HepG2 (cell line): ENCODE measurements around the gene HYLS1. TPM values are rescaled to one million over a fixed set of nuclear protein-coding genes. Genes with fewer than 3 reads are reported as not detected.

Experiments used
- ARID5B ChIP-seq: IDR thresholded peaks from 2 replicates; pipeline ENCODE4 v1.4.0; 2020; ENCODE audit warnings: mild to moderate bottlenecking, missing genetic modification reagents
- CTCF ChIP-seq: sonication (generic); formaldehyde crosslinking; IDR thresholded peaks from 2 replicates; pipeline ENCODE4 v1.5.0; 2020; ENCODE audit warnings: mild to moderate bottlenecking, missing genetic modification reagents, moderate library complexity
- E2F5 ChIP-seq: sonication (generic); formaldehyde crosslinking; conservative IDR thresholded peaks from 2 replicates; pipeline ENCODE4 v1.4.0; 2020; ENCODE audit warnings: missing genetic modification reagents
- GABPB1 ChIP-seq: IDR thresholded peaks from 2 replicates; pipeline ENCODE4 v1.6.1; 2016; ENCODE audit warnings: mild to moderate bottlenecking, missing genetic modification reagents, moderate library complexity, missing compliant biosample characterization
- KDM5B ChIP-seq: sonication (generic); formaldehyde crosslinking; IDR thresholded peaks from 2 replicates; pipeline ENCODE4 v1.4.0; 2020; ENCODE audit warnings: missing genetic modification reagents, mild to moderate bottlenecking, borderline replicate concordance
- LCORL ChIP-seq, 2 experiments: fragments of 450-650 bp in 1 of 2; sonication (generic) in 1 of 2; formaldehyde crosslinking in 1 of 2; IDR thresholded peaks; 2 replicates each; pipeline versions ENCODE4 v1.5.0 to v1.6.1; 2017 to 2020; ENCODE audit warnings: antibody characterized with exemption in 1 of 2, missing genetic modification reagents in 1 of 2
- MYC ChIP-seq: sonication (generic); formaldehyde crosslinking; IDR thresholded peaks from 2 replicates; pipeline ENCODE4 v1.9.0; 2021; ENCODE audit warnings: missing genetic modification reagents, borderline replicate concordance
- RAD21 ChIP-seq: fragments of 450-650 bp; formaldehyde crosslinking; IDR thresholded peaks from 2 replicates; pipeline ENCODE4 v1.5.0; 2020; ENCODE audit warnings: mild to moderate bottlenecking
- RARG ChIP-seq: sonication (generic); formaldehyde crosslinking; IDR thresholded peaks from 2 replicates; pipeline ENCODE4 v1.4.0; 2020; ENCODE audit warnings: low read depth, mild to moderate bottlenecking, missing genetic modification reagents
- SALL1 ChIP-seq: sonication (generic); formaldehyde crosslinking; IDR thresholded peaks from 2 replicates; pipeline ENCODE4 v1.8.0; 2022; ENCODE audit warnings: mild to moderate bottlenecking, missing genetic modification reagents
- SOX13 ChIP-seq, 3 experiments: fragments of 450-650 bp in 1 of 3; sonication (generic) in 1 of 3; formaldehyde crosslinking in 1 of 3; IDR thresholded peaks in 2 of 3; conservative IDR thresholded peaks in 1 of 3; 2 replicates each; pipeline versions ENCODE4 v1.5.0 to v1.6.1; 2016 to 2020; ENCODE audit warnings: antibody characterized with exemption in 1 of 3, mild to moderate bottlenecking in 1 of 3, missing compliant biosample characterization in 1 of 3, missing genetic modification reagents in 1 of 3, moderate library complexity in 1 of 3
- XRCC5 ChIP-seq: fragments of 200-400 bp; formaldehyde crosslinking; optimal IDR thresholded peaks from 2 replicates; pipeline ENCODE3; 2017; ENCODE audit warnings: mild to moderate bottlenecking, low read length
- ZBTB38 ChIP-seq: sonication (generic); formaldehyde crosslinking; IDR thresholded peaks from 2 replicates; pipeline ENCODE4 v1.5.1; 2020; ENCODE audit warnings: mild to moderate bottlenecking, missing genetic modification reagents
- ZNF256 ChIP-seq: sonication (generic); formaldehyde crosslinking; conservative IDR thresholded peaks from 2 replicates; pipeline ENCODE4 v1.4.0; 2020; ENCODE audit warnings: missing genetic modification reagents
- ZNF503 ChIP-seq: sonication (generic); formaldehyde crosslinking; IDR thresholded peaks from 2 replicates; pipeline ENCODE4 v1.4.0; 2020; ENCODE audit warnings: missing genetic modification reagents
- ZNF784 ChIP-seq: sonication (generic); formaldehyde crosslinking; IDR thresholded peaks from 2 replicates; pipeline ENCODE4 v1.5.1; 2020; ENCODE audit warnings: missing genetic modification reagents, mild to moderate bottlenecking, borderline replicate concordance
- polyA plus RNA-seq, 8 experiments: library from polyadenylated mRNA; depleted of rRNA in 3 of 8; stranded (reverse) in 7 of 8; unstranded in 1 of 8; fragments of >200 nt; fragmentation: Illumina TruSeq in 4 of 8; extraction: Trizol in 4 of 8; gene quantifications; 2 replicates each; pipeline versions ENCODE4 v1.2.1 to v1.2.3, GENCODE V29; 2011 to 2016; ENCODE audit warnings: low read depth in 4 of 8, missing spikeins in 1 of 8, mixed read lengths in 1 of 8; ENCODE audit not compliant: insufficient read depth in 1 of 8
- total RNA-seq, 5 experiments: library from RNA; depleted of rRNA; stranded (reverse); fragments of >200 nt; fragmentation: Illumina TruSeq; extraction: Trizol; gene quantifications; 2 replicates each; pipeline ENCODE4 v1.2.3, GENCODE V29; 2016; ENCODE audit warnings: low read depth in 1 of 5

The HYLS1 gene
- total and polyA plus RNA-seq, 2 of the 13 experiments (the other 11 are each of a cell fraction or from before 2014, with no cell fraction given): 1.3 to 3.8 TPM

GRCh38 chr11:125941619-125942611 is 54.4 kb downstream of the HYLS1 start (continued):
- 0 out of 2 replicates have a peak, but pooled peaks have one; percentile 27 for TF ChIP-seq ARID5B (CRISPR knock-in tag)
- TF ChIP-seq KDM5B (CRISPR knock-in tag): peak; percentile 44; the same call in 1 of the 2 replicates
- peak; percentile 24; the same call in 1 of the 2 replicates for TF ChIP-seq ZNF503 (CRISPR knock-in tag)
- no peak for TF ChIP-seq ZNF256 (CRISPR knock-in tag)
- TF ChIP-seq ZNF784 (CRISPR knock-in tag): peak; percentile 60; the same call in 1 of the 2 replicates
- peak; percentile 84 for TF ChIP-seq XRCC5
- TF ChIP-seq ZBTB38: 0 out of 2 replicates have a peak, but pooled peaks have one; percentile 13
- peak; percentile 37; the same call in 1 of the 2 replicates for TF ChIP-seq GABPB1 (CRISPR knock-in tag)
- no peak for TF ChIP-seq RARG (CRISPR knock-in tag)
- TF ChIP-seq MYC (CRISPR knock-in tag): 0 out of 2 replicates have a peak, but pooled peaks have one; percentile 24
- peak; percentile 57 for TF ChIP-seq SALL1 (CRISPR knock-in tag)
- TF ChIP-seq SOX13 (IDR thresholded peaks at IDR 0.05): no peak
- TF ChIP-seq SOX13 (CRISPR knock-in tag; conservative IDR thresholded peaks at IDR 0.05 in 1 of 2, IDR thresholded peaks at IDR 0.05 in 1 of 2): 0 out of 4 replicates have a peak, but pooled peaks of 1 of the 2 experiments have one; percentile 11
- TF ChIP-seq CTCF (CRISPR knock-in tag): peak; percentile 93
- TF ChIP-seq LCORL (IDR thresholded peaks at IDR 0.05): no peak
- TF ChIP-seq LCORL (CRISPR knock-in tag; IDR thresholded peaks at IDR 0.05): peak; percentile 71
- peak; percentile 39; the same call in 1 of the 2 replicates for TF ChIP-seq RAD21 (CRISPR knock-in tag)
- TF ChIP-seq E2F5 (CRISPR knock-in tag): no peak
